ENCODE results near the gene RALGAPA1.
"Not testable (repeated sequence)": the region's sequence is repeated elsewhere in the genome, so short reads cannot be mapped to it uniquely, and the experiment has no call there.

Gene RALGAPA1

DNA sequence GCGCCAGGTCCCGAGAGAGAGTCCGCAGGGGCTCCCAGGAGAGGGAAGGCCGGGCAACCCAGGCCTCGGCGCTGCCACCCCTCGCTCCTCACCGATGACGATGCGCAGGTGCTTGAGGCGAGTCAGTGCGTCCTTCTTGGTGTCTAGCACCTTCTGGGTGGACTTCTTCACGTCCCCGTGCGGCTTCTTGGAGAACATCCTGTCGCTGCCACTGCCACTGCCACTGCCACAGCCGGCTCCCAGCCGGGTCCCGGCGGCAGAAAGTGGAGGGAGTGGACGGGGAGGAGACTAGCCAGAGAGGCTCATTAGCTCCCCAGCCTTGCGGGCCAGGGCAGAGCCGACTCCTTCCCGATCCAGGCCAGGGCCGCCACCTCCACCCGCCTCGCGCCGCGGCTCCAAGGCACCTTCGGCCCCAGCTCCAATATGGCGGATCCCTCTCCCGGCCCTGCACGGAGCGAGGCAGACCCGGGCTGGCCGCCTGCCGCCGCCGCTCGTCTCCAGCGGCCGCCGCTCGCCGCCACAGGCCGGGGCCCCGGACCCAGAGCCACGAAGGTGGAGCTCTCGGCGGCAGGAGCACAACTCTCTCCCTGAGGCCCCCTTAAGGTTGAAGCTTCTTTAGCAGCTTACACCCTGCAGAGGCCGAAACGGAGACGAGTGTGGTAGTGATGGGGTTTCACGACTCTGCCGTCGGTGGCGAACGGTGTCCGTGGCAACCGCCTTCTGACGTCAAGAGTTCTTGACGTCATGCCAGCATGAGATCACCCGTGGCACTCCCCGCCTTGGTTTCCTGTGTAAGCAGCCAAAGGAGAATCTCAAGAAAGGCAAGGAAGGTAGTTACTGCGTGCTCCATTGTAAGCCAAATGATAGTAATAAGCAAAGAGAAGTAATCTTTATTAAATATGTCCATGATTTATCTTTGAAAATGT is at the start of gene RALGAPA1:
Gene RALGAPA1 (minus strand): TSS at position 658 of the 926 bp plus-strand sequence. CDS start 460 bp downstream, at position 198.
- DNase-seq, result peak; percentile 86

DNA sequence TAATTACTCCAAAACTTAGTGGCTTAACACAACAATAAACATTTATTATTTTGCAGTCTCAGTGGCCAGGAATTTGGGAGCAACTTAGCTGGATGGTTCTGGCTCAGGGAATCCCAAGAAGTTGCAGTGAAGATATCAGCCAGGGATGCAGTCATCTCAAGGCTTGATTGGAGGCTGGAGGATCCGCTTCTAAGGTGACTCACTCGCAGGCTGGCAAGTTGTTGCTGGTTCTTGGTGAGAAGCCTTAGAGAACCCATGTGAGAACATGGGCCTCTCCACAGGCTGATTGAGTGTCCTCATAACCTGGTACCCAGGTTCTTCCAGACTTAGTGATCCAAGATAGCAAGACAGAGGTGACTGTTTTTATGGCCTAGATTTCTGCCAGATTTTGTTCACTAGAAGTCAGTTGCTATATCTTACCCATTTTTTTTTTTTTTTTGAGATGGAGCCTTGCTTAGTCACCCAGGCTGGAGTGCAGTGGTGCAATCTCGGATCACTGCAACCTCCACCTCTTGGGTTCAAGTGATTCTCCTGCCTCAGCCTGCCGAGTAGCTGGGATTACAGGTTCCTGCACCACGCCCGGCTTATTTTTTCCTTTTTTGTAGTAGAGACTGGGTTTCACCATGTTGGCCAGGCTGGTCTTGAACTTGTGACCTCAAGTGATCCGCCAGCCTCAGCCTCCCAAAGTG is 49.6 kb upstream of the RALGAPA1 start:
- no peak for DNase-seq

DNA sequence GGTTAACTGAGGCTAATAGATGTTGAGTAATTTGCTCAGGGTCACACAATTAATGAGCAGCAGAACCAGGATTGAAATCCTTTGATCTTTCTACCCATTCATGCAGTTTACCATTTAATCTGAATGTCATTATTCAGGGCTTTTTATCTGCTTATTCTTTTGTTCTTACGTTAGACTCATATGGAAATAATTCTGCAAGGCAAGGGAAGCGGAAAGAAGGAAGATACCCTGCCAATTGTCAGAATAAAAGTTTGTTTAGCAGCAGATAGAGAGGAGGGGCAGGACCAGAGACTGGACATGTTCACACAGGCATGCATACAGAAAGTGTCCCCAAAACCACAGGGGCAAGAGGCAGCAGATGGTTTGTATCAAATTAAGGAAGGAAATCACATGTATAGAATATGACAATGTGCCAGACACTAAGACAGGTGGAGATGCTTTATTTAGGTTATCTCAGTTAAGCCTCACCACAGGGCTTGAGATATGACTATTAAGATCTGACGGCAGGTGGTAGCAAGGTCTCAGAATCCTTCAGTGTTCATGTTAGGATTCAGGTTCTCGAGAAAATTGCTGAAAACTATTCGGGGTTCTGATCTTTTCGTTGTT is 46.9 kb upstream of the RALGAPA1 start:
- no peak for DNase-seq

DNA sequence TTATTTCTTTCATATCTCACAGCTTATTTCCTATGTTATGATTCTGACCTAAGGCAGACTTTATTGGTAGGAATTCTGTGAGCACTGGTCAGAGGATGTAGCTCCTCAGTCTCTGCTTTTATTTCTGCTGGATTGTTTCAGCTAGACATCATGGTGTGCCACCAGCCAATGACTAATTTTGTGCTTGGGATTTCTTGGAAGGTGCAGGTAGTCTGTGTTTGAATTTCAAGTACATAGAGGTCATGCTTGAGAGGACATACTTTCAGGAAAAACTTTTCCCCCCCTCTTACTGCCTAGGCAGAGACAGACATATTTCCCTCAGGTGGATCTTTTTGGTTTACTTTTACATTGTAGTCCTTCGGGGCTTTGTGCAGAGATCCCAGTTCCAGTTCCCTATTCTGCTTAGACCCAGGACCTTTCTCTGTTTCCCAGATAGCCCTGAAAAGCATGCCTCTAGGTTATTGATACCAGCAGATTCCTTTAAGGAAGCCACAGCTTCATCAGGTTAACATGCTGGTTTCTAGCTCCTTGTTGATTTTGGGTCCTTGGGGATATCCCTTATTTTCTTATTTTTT is 45.7 kb upstream of the RALGAPA1 start:
- DNase-seq, result no peak

DNA sequence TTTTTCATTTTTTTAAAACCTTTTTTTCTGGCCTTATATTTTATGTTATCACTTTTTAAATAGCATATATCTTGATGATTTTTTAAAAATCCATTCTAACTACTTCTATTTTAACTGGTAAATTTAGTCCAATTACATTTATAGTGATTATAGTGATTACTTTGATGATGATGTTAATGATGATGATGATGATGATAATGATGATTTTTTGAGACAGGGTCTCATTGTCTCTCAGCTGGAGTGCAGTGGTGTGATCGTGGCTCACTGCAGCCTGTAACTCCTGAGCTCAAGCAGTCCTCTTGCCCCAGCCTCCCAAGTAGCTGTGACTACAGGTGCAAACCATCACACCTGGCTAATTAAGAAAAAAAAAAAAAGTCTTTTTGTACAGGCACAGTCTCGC is 44.1 kb upstream of the RALGAPA1 start:
- DNase-seq, result no peak

DNA sequence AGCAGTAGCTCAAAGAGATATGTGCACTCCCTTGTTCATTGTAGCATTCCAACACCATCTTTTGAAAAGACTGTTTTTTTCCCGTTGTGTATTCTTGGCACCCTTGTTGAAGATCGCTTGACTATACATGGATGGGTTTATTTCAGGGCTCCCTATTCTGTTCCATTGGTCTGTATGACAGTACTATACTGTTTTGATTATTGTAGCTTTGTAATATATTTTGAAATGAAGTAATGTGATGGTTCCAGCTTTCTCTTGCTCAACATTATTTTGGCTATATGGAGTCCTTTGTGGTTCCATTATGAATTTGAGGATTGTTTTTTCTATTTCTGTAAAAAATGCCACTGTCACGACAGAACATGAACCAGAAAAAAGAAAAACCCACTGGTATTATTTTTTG is 42.7 kb upstream of the RALGAPA1 start:
- no peak for DNase-seq

DNA sequence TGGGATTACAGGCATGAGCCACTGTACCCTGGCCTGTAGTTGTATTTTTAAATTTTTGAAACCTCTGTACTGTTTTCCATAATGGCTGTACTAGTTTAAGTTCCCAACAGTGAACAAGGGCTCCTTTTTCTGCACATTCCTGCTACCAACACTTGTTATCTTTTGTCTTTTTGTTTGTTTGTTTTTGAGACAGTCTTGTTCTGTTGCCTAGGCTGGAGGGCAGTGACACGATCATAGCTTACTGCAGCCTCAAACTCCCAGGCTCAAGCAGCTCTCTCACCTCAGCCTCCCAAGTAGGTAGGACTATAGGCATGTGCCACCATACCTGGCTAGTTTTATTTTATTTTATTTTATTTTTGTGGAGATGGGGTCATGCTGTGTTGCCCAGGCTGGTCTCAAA is 40.0 kb upstream of the RALGAPA1 start:
- DNase-seq, result no peak

DNA sequence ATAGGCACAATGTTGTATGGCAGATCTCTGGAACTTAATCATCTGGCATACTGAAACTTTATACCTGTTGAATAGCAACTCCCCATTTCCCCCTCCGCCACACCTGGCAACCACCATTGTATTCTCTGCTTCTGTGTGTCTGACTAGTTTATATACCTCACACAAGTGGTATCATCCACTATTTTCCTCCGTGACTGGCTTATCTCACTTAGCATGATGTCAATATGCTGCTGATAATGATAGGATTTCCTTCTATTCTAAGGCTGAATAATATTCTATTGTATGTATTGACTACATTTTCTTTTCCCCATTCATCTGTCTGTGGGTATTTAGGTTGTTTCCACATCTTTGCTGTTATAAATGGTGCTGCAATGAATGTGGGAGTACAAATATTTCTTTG is 38.5 kb upstream of the RALGAPA1 start:
- no peak for DNase-seq

DNA sequence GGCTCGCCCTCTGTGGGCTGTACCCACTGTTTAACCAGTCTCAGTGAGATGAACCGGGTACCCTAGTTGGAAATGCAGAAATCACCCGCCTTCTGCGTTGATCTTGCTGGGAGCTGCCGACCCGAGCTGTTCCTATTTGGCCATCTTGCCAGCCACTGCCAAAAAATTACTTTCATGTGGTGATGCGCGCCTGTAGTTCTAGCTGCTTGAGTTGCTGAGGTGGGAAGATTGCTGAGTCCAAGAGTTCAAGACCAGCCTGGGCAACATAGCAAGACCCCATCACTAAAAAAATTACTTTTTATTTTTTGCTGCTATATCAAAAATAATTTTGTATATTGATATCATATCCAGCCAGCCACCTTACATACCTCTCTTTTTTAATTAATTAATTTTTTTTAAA is 35.4 kb upstream of the RALGAPA1 start:
- DNase-seq, result no peak

DNA sequence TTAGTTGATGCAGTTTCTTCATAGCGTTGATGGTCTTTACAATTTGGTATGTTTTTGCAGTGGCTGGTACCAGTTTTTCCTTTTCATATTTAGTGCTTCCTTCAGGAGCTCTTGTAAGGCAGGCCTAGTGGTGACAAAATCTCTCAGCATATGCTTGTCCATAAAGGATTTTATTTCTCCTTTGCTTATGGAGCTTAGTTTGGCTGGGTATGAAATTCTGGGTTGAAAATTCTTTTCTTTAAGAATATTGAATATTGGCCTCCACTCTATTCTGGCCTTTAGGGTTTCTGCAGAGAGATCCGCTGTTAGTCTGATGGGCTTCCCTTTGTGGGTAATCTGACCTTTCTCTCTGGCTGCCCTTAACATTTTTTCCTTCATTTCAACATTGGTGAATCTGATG is 33.1 kb upstream of the RALGAPA1 start:
- DNase-seq, result not testable (repeated sequence)

DNA sequence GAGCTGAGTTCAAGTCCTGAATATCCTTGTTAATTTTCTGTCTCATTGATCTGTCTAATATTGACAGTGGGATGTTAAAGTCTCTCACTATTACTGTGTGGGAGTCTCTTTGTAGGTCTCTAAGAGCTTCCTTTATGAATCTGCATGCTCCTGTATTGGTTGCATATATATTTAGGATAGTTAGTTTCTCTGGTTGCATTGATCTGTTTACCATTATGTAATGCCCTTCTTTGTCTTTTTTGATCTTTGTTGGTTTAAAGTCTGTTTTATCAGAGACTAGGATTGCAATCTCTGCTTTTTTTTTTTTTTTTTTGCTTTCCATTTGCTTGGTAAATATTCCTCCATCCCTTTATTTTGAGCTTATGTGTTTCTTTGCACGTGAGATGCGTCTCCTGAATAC is 32.6 kb upstream of the RALGAPA1 start:
- DNase-seq, result not testable (repeated sequence)

DNA sequence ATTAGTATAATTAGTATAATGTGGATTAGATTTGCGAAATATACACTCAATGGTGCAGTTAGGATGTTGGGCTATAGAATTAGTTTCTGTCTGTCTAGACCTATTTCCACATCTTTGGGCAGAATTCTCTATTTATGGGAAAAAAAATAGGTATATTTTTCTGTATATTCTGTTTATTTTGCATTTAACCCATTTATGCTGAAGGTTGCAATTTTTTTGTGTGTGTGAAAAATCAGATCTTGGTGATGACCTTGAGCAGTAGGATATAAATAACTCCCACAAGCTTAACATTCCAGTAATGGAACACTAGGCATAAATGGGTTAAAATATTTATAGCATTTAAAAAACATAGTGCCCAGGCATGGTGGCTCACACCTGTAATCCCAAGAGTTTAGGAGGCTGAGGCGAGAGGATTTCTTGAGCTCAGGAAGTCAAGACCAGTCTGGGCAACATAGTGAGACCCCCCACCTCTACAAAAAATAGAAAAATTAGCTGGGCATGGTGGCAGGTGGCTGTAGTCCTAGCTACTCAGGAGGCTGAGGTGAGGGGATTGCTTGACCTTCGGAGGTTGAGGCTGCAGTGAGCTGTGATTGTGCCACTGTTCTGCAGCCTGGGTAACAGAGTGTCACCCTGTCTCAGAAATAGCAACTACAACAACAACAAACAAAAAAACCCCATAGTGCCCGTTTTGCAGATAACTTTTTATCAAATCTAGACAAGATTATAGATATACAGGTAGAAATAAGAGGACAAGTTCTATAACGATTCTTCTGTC is 26.3 kb upstream of the RALGAPA1 start:
- DNase-seq, result no peak

DNA sequence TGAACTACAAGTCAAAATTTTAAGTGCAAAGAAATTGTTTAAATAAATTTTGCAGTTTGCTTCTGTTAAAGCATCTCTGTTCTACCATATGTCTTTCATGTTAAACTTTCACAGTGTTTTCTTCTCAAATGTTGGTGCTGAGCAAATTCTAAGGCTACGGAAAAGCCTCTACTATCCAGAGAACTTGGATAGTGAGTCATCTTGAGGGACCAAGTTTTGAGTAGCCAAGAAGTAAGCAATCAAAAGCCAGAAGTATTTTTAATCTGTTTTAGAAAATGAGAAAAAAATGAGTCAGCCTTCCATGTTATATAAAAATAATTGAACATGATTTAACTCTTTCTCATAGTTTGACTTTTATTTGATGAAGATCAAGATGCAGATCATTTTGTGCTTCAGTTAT is 20.4 kb upstream of the RALGAPA1 start:
- DNase-seq, result no peak

DNA sequence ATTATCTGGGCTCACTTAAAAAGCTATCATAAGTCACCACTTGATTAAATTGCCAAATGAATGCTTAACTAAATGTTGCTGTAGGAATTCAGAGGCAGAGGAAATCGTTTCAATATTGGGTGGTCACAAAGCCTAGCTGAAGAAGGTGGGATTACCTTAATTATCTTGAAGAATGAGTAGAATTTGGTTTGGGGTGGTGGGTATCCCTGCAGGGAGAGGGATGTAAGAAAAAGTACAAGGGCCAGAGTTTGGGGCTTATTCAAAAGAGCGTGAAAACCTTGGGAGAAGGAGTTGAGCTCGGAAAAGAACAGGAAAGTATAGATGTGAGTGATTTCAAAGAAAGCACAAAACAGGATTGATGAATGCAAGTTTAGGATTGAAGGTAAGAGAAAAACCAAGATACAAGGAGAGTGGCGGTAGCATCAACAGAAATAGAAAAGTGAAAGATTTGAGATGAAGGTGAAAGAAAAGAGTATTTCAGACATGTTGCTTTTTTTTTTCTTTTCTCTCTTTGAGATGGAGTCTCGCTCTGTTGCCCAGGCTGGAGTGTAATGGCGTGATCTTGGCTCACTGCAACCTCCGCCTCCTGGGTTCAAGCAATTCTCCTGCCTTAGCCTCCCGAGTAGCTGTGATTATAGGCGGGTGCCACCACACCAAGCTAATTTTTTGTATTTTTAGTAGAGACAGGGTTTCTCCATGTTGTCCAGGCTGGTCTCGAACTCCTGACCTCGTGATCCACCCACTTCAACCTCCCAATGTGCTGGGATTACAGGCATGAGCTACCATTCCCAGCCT is 18.8 kb upstream of the RALGAPA1 start:
- DNase-seq, result no peak

DNA sequence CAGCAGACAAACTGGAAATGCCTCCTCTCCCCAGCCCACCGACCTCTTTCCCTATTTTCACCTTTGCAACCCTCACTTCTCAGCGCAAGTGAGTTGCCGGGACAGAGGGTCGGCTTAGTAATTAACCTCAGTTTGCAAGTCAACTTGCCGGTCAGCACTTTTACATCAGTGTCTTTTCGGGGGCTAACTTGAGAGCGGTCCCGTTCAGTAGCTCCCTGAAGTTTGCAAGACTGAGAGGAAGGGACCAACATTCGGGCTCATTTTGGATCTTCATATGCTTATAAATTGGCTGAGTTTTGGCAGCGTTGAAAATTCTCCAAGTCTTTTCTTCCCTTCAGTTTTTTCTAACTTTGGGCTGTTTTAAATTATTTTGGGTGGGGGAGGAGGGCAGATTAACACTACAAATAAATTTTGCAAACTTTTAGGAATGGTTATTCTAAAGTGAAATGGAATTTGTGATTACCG is 17.9 kb upstream of the RALGAPA1 start:
- no peak for DNase-seq

DNA sequence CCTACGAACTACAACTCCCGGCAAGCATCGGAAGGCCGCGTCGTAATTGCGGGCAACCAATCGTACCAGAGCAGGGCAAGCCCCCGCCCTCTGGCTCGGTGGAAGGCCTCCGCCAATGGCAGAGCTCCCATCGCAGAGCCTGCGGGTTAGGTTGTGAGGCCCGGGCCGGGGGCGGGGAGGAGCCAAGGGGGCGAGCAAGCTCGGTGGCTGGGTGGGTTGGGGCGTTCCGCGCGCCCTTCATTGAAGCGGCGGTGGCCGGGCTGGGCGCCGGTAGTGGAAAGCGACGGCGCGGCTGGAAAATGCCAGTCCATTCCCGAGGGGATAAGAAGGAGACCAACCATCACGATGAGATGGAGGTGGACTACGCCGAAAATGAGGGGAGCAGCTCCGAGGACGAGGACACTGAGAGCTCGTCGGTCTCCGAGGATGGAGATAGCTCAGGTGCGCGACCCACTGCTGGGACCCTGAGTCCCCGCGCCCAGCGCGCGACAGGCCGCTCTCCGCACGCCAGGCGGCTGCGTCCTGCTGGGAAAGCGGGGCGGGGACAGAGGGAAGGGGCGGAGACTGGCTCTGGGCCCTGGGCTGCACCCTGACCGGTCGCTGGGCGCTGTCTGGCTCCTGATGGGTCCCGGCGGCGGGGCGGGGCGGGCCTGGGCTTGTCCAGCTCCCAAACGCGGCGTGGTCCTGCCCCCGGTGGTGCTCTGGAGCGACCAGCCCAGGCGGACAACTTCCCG is 17.3 kb upstream of the RALGAPA1 start, which contains the start of gene BRMS1L:
Gene BRMS1L (plus strand): TSS at position 121 of the 734 bp plus-strand sequence. CDS start 179 bp downstream, at position 300.
- DNase-seq, result peak; percentile 92

DNA sequence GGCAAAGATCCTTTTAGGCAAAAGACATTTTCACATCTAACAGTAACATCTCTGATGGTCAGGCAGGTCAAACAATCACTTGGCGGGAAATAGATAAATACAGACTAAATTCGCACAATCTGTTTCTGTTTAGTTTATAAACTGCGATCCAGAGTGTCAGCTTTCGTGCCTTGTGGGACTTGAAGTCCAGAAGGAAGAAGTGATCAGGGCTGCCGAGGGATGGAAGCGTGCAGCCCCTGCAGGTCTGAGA is 16.8 kb upstream of the RALGAPA1 start:
- no peak for DNase-seq

DNA sequence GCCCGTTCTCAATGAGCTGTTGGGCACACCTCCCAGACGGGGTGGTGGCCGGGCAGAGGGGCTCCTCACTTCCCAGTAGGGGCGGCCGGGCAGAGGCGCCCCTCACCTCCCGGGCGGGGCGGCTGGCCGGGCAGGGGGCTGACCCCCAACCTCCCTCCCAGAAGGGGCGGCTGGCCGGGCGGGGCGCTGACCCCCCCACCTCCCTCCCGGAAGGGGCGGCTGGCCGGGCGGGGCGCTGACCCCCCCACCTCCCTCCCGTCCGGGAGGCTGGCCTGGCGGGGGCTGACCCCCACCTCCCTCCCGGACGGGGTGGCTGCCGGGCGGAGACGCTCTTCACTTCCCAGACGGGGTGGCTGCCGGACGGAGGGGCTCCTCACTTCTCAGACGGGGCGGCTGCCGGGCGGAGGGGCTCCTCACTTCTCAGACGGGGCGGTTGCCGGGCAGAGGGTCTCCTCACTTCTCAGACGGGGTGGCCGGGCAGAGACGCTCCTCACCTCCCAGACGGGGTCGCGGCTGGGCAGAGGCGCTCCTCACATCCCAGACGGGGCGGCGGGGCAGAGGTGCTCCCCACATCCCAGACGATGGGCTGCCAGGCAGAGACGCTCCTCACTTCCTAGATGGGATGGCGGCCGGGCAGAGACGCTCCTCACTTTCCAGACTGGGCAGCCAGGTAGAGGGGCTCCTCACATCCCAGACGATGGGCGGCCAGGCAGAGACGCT is 15.5 kb upstream of the RALGAPA1 start:
- not testable (repeated sequence) for DNase-seq

DNA sequence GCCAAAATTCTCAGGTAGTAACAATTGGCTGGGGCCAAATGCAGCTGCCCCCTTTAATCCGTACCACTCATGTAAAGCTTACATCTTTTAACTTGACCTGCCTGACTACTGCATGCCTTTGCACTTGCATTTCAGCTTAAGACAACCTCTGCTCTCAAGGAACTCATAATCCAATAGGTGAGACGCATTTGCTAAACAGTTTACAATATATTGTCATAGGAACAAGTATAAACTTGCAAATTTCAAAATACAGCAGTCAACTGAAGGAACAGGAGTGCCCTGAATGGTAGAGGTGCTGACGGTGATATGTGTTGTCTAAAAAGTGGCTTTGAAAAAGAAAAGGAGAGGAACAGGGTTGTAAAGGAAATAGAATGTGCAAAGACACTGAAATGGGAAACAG is 13.4 kb upstream of the RALGAPA1 start:
- DNase-seq, result no peak

Data from activated CD4-positive, CD25-positive, alpha-beta regulatory T cell treated with anti-CD3 and anti-CD28 coated beads, Interleukin-2, amount 50 U/mL, for 72 hours (primary cell).